Measurements from ENCODE around the gene RPS6KB1.
"Not testable (repeated sequence)": the region's sequence is repeated elsewhere in the genome, so short reads cannot be mapped to it uniquely, and the experiment has no call there.

DNA sequence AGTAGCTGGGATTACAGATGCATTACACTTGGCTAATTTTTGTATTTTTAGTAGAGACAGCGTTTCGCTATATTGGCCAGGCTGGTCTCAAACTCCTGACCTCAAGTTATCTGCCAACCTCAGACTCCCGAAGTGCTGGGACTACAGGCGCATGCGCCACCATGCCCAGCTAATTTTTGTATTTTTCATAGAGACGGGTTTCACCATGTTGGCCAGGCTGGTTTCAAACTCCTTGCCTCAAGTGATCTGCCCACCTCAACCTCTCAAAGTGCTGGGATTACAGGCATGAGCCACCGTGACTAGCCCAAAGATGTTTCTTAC, 40.1 kb upstream of the RPS6KB1 start:
- TF ChIP-seq, protein P1, sequence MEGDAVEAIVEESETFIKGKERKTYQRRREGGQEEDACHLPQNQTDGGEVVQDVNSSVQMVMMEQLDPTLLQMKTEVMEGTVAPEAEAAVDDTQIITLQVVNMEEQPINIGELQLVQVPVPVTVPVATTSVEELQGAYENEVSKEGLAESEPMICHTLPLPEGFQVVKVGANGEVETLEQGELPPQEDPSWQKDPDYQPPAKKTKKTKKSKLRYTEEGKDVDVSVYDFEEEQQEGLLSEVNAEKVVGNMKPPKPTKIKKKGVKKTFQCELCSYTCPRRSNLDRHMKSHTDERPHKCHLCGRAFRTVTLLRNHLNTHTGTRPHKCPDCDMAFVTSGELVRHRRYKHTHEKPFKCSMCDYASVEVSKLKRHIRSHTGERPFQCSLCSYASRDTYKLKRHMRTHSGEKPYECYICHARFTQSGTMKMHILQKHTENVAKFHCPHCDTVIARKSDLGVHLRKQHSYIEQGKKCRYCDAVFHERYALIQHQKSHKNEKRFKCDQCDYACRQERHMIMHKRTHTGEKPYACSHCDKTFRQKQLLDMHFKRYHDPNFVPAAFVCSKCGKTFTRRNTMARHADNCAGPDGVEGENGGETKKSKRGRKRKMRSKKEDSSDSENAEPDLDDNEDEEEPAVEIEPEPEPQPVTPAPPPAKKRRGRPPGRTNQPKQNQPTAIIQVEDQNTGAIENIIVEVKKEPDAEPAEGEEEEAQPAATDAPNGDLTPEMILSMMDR (IDR thresholded peaks at IDR 0.05; ENCODE audit: borderline replicate concordance, extremely low read depth, low read length, poor library complexity, severe bottlenecking): not testable (repeated sequence)
- TF ChIP-seq EZH2 (IDR thresholded peaks at IDR 0.05; ENCODE audit: borderline replicate concordance, low read depth, low read length, severe bottlenecking): not testable (repeated sequence)
